GM19324 (cell line): ENCODE measurements around the gene FANCG.

Experiments used
- ATAC-seq: cut with Tn5 transposase; IDR thresholded peaks from one replicate; pipeline ENCODE4 v1.9.1; 2021; ENCODE audit warnings: mild to moderate bottlenecking, moderate library complexity; ENCODE audit not compliant: unreplicated experiment, low FRiP score

Gene FANCG

GRCh38 chr9:35079426-35080341 lies at the start of gene FANCG:
FANCG (minus strand) TSS chr9:35079942; CDS start chr9:35079524, 418 bp downstream.
- ATAC-seq: peak; percentile 86

GRCh38 chr9:35116898-35117551 lies 37.3 kb upstream of the FANCG start:
- peak; percentile 40 for ATAC-seq

DNA sequence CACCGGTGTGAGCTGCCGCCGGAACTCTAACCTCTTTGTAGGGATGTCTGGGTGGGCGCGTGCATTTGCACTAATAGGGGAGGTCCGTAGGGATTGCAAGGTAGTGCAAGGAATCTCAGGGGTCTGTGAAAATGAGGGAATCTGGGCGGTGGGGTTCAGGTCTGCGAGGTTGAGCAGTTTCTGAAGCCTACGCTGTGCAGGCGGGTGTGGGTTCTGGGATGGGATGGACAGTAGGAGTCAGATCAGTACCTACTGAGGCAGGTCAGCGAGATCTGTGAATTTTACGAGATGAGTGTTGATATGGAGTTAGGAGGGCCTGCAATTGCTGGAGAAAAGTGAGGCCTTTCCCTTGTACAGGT lies 36.8 kb upstream of the FANCG start:
- ATAC-seq: peak; percentile 7

GRCh38 chr9:35115680-35116538 lies 36.2 kb upstream of the FANCG start, which contains the start of gene ATOSB:
ATOSB (minus strand) TSS chr9:35115862; CDS start chr9:35108274, 7,588 bp downstream.
- ATAC-seq: peak; percentile 63

DNA sequence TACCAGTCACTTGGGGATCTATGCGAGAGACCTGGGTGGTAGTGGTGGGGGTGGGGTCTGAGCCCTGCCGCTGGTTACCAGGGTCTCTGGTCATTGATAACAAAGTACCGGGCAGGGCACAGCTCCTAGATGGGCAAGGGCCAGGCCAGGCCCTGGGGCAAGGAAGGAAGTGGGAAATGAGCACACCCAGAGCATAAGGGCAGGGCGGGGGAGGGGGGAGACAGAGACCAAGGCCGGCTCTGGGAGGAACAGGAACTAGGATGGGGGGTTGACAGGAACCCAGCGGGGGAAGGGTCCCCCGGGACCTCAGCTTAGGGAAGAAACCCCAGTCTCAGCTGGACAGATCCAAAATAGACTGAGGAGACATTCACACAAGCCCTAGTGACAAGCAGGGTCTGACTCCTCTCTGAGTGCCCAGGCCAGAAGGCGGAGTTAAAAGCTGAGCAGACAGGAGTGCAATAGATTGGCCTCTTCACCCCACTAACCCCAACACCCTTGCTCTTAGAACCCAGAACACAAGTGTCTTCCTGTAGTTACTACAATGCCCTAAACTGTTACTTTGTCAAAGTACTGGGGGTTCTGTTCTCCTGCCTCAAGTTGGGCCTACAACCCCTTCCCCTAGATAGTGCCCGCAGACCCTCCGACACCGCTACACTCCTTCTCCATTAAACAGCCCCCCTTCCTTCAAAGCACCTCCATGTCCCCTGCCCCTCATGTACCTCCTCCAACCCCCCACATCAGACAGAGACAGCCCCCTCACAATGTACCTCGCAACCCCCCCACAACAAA lies 35.3 kb upstream of the FANCG start:
- no peak for ATAC-seq

DNA sequence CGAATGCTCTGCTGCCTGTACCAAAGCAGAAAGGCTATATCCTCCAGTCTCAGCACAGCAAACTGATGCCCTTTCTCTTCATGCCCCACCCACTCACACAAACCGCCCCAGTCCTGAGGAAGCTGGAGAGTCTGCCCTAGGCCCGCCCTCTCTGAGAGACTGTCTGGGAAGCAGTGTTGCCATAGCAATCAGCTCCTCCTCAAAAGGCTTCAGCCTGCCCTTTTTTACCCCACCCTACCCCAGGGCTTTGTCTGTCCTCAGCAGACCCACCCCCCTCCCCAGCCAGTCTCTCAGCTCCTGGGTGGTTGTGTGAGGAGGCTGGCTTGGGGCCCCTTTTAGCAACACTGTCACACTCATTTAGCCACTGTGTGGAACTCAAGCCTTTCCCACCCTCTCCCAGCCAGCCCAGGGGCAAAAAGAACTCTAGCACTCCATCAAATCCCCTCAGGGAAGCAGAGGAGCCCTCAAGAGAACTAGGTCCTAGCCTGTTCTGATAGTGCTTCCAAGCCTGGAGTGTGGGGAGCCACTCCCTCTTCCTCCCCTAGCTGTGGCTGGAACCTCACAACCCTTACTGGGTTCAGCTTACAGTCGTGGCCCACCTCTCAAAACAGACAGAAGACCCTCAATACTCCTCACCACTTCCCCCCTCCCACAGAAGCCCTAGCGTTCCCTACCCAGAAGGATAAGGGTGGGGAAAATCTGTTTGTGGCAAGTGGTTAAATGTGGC lies 34.5 kb upstream of the FANCG start:
- no peak for ATAC-seq

DNA sequence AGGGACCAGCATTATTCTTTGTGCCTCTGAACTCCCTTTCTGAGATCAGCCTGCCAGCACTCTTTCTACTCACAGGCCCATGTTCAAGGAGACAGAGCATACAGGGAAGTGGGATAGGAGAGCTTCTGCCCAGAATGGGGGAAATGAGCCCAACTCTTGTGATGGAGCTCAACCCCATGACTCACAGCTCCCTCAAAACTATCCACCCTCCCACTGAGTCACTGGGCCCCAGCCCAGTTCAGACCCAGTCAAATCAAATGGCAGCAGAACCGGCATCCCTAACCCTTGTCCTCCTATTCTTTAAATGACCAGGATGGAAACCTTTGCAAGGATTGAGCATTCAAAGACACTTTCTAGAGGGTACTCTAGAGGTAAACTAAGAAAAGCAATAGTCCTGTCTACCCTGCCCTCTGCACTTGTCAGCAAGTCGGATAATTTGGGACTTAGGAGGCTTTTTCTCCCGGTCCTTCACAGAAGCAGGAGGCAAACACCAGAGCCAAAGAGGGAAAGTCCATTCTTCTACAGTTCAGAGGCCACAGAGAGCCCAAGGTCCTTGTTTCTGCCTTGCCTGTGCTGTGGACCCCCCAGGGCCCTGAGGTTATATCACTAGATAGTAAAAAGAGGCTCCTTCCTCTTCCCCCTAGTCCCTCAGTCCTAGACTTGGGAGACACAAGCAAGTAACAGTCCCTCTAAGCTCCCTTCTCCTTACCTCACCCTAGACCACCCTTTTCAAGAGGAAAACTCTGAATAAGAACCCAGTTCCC lies 32.7 kb upstream of the FANCG start:
- no peak for ATAC-seq

- ATAC-seq: peak; percentile 83
Measured at GRCh38 chr9:35111001-35111933, 31.5 kb upstream of the FANCG start.

- no peak for ATAC-seq
Measured at GRCh38 chr9:35110327-35110761, 30.6 kb upstream of the FANCG start.

- ATAC-seq: no peak
Measured at GRCh38 chr9:35108946-35109575, 29.3 kb upstream of the FANCG start.

DNA sequence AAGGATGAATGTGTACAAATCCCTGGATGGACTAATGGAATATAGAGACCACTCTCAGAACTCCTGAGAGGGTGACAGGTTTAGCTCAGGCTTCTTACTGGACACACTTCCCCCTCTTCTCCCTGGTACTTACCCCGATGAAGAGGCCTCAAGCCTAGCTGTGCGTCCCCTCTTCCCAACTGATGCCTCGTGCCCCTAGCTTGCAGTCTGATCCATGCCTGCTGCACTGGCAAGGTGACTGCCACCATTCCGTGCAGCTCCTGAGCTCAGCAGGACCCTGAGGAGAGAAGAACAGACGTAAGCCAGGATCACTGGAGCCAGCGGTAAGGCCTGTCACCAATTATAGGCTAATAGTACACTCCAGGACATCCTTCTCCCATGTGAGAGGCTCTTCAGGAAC lies 28.7 kb upstream of the FANCG start:
- no peak for ATAC-seq

- ATAC-seq: no peak
Measured at GRCh38 chr9:35107297-35108290, 27.9 kb upstream of the FANCG start.

DNA sequence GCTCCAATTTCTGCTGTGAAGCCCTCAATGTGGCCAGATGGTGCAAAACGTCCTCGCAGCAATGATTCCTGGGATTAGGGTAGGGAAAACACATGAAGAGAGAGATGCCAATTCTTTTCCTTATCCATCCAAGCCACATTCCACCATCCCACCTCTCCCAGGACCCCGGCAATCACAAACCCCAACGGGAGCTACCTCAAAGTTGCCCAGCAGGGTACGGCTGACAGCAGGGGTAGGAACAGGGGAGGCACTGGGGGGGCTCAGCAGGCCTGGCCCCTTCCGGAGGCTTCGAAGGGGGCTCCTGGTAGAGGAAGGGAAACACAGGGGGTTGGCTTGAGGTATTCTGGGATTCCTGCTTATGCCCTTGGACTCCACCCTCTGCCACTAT lies 26.6 kb upstream of the FANCG start:
- no peak for ATAC-seq

GRCh38 chr9:35105571-35106342 lies 26.0 kb upstream of the FANCG start:
- ATAC-seq: no peak

DNA sequence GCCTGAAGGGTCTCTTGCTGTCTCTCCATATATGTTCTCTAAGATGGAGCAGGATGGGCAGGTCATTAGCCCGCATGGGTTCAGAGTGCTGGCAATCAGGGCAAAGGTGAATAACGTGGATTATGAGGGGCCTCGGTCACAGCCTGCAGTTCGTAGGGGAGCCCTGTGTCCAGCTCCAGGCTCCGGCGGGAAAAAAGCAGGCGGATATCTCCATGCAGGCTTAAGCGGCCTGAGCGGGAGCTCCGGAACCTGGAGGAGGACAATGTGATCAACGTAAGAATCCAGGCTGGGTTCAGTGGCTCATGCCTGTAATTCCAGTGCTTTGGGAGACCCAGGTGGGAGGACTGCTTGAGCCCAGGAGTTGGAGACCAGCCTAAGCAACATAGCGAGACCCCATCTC lies 25.4 kb upstream of the FANCG start:
- no peak for ATAC-seq
